Neuronal stem cell (in vitro differentiated cells): Measurements from ENCODE around the gene GPT2.

ENCODE experiments used
- DNase-seq: peaks from one replicate; pipeline ENCODE4 v3.0.0-alpha.2; 2013; ENCODE audit warnings: low spot score
- H2AFZ ChIP-seq: one replicate; pipeline ENCODE4 v1.6.1; 2013; ENCODE audit warnings: mild to moderate bottlenecking, low read length, inconsistent platforms
- H2AK5ac ChIP-seq: 2 replicates; pipeline ENCODE4 v1.6.1; 2013; ENCODE audit warnings: low read depth, mild to moderate bottlenecking, inconsistent platforms, low read length, moderate library complexity, mixed read lengths
- H2BK120ac ChIP-seq: 2 replicates; pipeline ENCODE4 v1.6.1; 2013; ENCODE audit warnings: low read depth, mild to moderate bottlenecking, inconsistent platforms, low read length, moderate library complexity, mixed read lengths
- H2BK12ac ChIP-seq: one replicate; pipeline ENCODE4 v1.6.1; 2013; ENCODE audit warnings: low read length, inconsistent platforms
- H2BK15ac ChIP-seq: 2 replicates; pipeline ENCODE4 v1.6.1; 2013; ENCODE audit warnings: mild to moderate bottlenecking, low read length, inconsistent platforms, mixed read lengths
- H2BK5ac ChIP-seq: one replicate; pipeline ENCODE4 v1.6.1; 2013; ENCODE audit warnings: inconsistent platforms, mild to moderate bottlenecking, low read length, moderate library complexity
- H3K14ac ChIP-seq: one replicate; pipeline ENCODE4 v1.6.1; 2013; ENCODE audit warnings: low read length, inconsistent platforms
- H3K18ac ChIP-seq: 2 replicates; pipeline ENCODE4 v1.6.1; 2013; ENCODE audit warnings: low read length, inconsistent platforms
- H3K23ac ChIP-seq: 2 replicates; pipeline ENCODE4 v1.6.1; 2013; ENCODE audit warnings: low read depth, mild to moderate bottlenecking, mixed read lengths, low read length, inconsistent platforms; ENCODE audit not compliant: poor library complexity
- H3K27ac ChIP-seq: replicated peaks from 3 replicates; pipeline ENCODE4 v1.5.1; 2013; ENCODE audit warnings: low read length, inconsistent platforms
- H3K27me3 ChIP-seq, 3 experiments: 2 replicates each; pipeline ENCODE4 v1.6.1; 2013; ENCODE audit warnings: low read length in 3 of 3, mild to moderate bottlenecking in 2 of 3, inconsistent platforms in 1 of 3, low read depth in 1 of 3, mixed read lengths in 1 of 3, moderate library complexity in 1 of 3; ENCODE audit not compliant: control insufficient read depth in 3 of 3, insufficient read depth in 3 of 3
- H3K36me3 ChIP-seq, 2 donors: replicated peaks in 1 of 2; 2 replicates each; pipeline ENCODE4 v1.6.1; 2013; ENCODE audit warnings: low read length in 2 of 2; ENCODE audit not compliant: control insufficient read depth in 2 of 2, insufficient read depth in 2 of 2
- H3K4ac ChIP-seq: 2 replicates; pipeline ENCODE4 v1.6.1; 2013; ENCODE audit warnings: inconsistent platforms, mild to moderate bottlenecking, low read length, moderate library complexity
- H3K4me1 ChIP-seq, 2 donors: 1 replicate in 1 of 2; 2 replicates in 1 of 2; pipeline ENCODE4 v1.6.1; 2013; ENCODE audit warnings: low read length in 2 of 2, low read depth in 1 of 2; ENCODE audit not compliant: control insufficient read depth in 2 of 2, insufficient read depth in 1 of 2
- H3K4me2 ChIP-seq: one replicate; pipeline ENCODE4 v1.6.1; 2013; ENCODE audit warnings: mild to moderate bottlenecking, low read length, inconsistent platforms; ENCODE audit not compliant: insufficient read depth, poor library complexity, severe bottlenecking
- H3K4me3 ChIP-seq, 2 donors: 2 replicates each; pipeline ENCODE4 v1.5.1; 2013; ENCODE audit warnings: low read length in 2 of 2, mild to moderate bottlenecking in 2 of 2, inconsistent platforms in 1 of 2, moderate library complexity in 1 of 2
- H3K79me1 ChIP-seq: one replicate; pipeline ENCODE4 v1.6.1; 2013; ENCODE audit warnings: low read depth, mild to moderate bottlenecking, inconsistent platforms, low read length, moderate library complexity
- H3K9ac ChIP-seq: one replicate; pipeline ENCODE4 v1.6.1; 2013; ENCODE audit warnings: mild to moderate bottlenecking, low read depth, low read length, inconsistent platforms; ENCODE audit not compliant: poor library complexity
- H3K9me3 ChIP-seq, 2 donors: replicated peaks in 1 of 2; 2 replicates each; pipeline versions ENCODE3 to v1.6.1; 2013; ENCODE audit warnings: low read length in 2 of 2, mild to moderate bottlenecking in 2 of 2, inconsistent platforms in 1 of 2, low read depth in 1 of 2, mixed read lengths in 1 of 2, moderate library complexity in 1 of 2; ENCODE audit not compliant: control insufficient read depth in 2 of 2, insufficient read depth in 1 of 2
- H4K8ac ChIP-seq: one replicate; pipeline ENCODE4 v1.6.1; 2013; ENCODE audit warnings: low read depth, mild to moderate bottlenecking, inconsistent platforms, low read length, moderate library complexity
- H4K91ac ChIP-seq: one replicate; pipeline ENCODE4 v1.6.1; 2013; ENCODE audit warnings: low read length, low read depth, mild to moderate bottlenecking, inconsistent platforms; ENCODE audit not compliant: poor library complexity
- WGBS, 2 donors: extraction: QIAGEN DNeasy Blood & Tissue Kit; methylation state at CpG; one replicate each; pipeline ENCODE4 v1.1.7; 2013; ENCODE audit warnings: missing lambda C conversion rate in 2 of 2, mixed read lengths in 1 of 2; ENCODE audit not compliant: insufficient read length in 2 of 2, insufficient replicate concordance in 1 of 2; ENCODE audit errors: extremely low coverage in 2 of 2; 5-methylcytosine and 5-hydroxymethylcytosine counted together

GPT2 gene

GRCh38 chr16:46908540-46909372, 24.6 kb downstream of the GPT2 start:
- no peak overlapping the region for H2BK120ac ChIP-seq
- no peak overlapping the region for H3K14ac ChIP-seq
- peaks cover 0 to 2% of the 10 kb centered on the region in 2 donors for H3K9me3 ChIP-seq
- H3K9ac ChIP-seq, result no peak overlapping the region
- H3K36me3 ChIP-seq, result peaks cover 38 to 81% of the 10 kb centered on the region in 2 donors
- H3K4me1 ChIP-seq, result peaks cover 0 to 2% of the 10 kb centered on the region in 2 donors
- H3K4me2 ChIP-seq, result no peak overlapping the region
- no peak overlapping the region for H3K4me3 ChIP-seq
- no peak overlapping the region for H2BK12ac ChIP-seq
- DNase-seq, result peak; percentile 80
- H3K27me3 ChIP-seq, result no peaks in the 10 kb centered on the region
- H2AK5ac ChIP-seq, result no peak overlapping the region
- H3K4ac ChIP-seq, result no peak overlapping the region
- WGBS, 2 donors, result no CpG with 5 or more reads among the region's 6 CpGs
- no peak overlapping the region for H4K91ac ChIP-seq
- no peaks in the 10 kb centered on the region for H3K79me1 ChIP-seq
- H3K23ac ChIP-seq, result no peak overlapping the region
- no peak overlapping the region for H2BK15ac ChIP-seq
- no peak overlapping the region for H3K18ac ChIP-seq
- no peak overlapping the region for H3K27ac ChIP-seq
- no peak overlapping the region for H4K8ac ChIP-seq
- no peak overlapping the region for H2BK5ac ChIP-seq
- no peak overlapping the region for H2AFZ ChIP-seq

- no peak overlapping the region for H2BK12ac ChIP-seq
- no peak overlapping the region for H3K4me2 ChIP-seq
- no peak overlapping the region for H2BK120ac ChIP-seq
- no peak overlapping the region for H2AK5ac ChIP-seq
- no peak for DNase-seq
- H4K91ac ChIP-seq, result no peak overlapping the region
- H4K8ac ChIP-seq, result no peak overlapping the region
- no peak overlapping the region for H3K18ac ChIP-seq
- no peak overlapping the region for H2AFZ ChIP-seq
- H3K23ac ChIP-seq, result no peak overlapping the region
- WGBS, 2 donors, result no CpG with 5 or more reads among the region's 3 CpGs
- no peak overlapping the region for H3K14ac ChIP-seq
- peaks cover 0 to 2% (median 0%) of the 10 kb centered on the region in 3 experiments for H3K27me3 ChIP-seq
- no peak overlapping the region for H3K27ac ChIP-seq
- H3K9ac ChIP-seq, result no peak overlapping the region
- H3K36me3 ChIP-seq, result peaks cover 43 to 83% of the 10 kb centered on the region in 2 donors
- peaks cover 0 to 10% of the 10 kb centered on the region in 2 donors for H3K9me3 ChIP-seq
- no peak overlapping the region for H2BK5ac ChIP-seq
- H3K79me1 ChIP-seq, result peaks cover 5% of the 10 kb centered on the region
- H3K4ac ChIP-seq, result no peak overlapping the region
- peaks cover 0 to 2% of the 10 kb centered on the region in 2 donors for H3K4me1 ChIP-seq
- H3K4me3 ChIP-seq, result no peak overlapping the region
- H2BK15ac ChIP-seq, result no peak overlapping the region
Observed at GRCh38 chr16:46911038-46911437, 26.9 kb downstream of the GPT2 start.

GRCh38 chr16:46911650-46912049, 27.5 kb downstream of the GPT2 start:
- no peak overlapping the region for H2BK12ac ChIP-seq
- H2BK120ac ChIP-seq, result no peak overlapping the region
- no peak overlapping the region for H4K8ac ChIP-seq
- H3K4me3 ChIP-seq, result no peak overlapping the region
- H3K23ac ChIP-seq, result no peak overlapping the region
- DNase-seq, result no peak
- H3K79me1 ChIP-seq, result peaks cover 5% of the 10 kb centered on the region
- no peak overlapping the region for H2AFZ ChIP-seq
- no peak overlapping the region for H2BK15ac ChIP-seq
- no peak overlapping the region for H3K18ac ChIP-seq
- H3K4me2 ChIP-seq, result no peak overlapping the region
- H3K27me3 ChIP-seq, result peaks cover 0 to 2% (median 0%) of the 10 kb centered on the region in 3 experiments
- no peak overlapping the region for H3K9ac ChIP-seq
- peaks cover 40 to 81% of the 10 kb centered on the region in 2 donors for H3K36me3 ChIP-seq
- H2AK5ac ChIP-seq, result no peak overlapping the region
- peaks cover 0 to 2% of the 10 kb centered on the region in 2 donors for H3K4me1 ChIP-seq
- no peak overlapping the region for H3K14ac ChIP-seq
- no peak overlapping the region for H2BK5ac ChIP-seq
- H3K27ac ChIP-seq, result no peak overlapping the region
- H4K91ac ChIP-seq, result no peak overlapping the region
- no peak overlapping the region for H3K4ac ChIP-seq
- peaks cover 0 to 10% of the 10 kb centered on the region in 2 donors for H3K9me3 ChIP-seq
- WGBS, 2 donors, result no CpG with 5 or more reads among the region's 4 CpGs

- H2BK12ac ChIP-seq, result no peak overlapping the region
- peaks cover 0 to 17% of the 10 kb centered on the region in 2 donors for H3K4me1 ChIP-seq
- H2AK5ac ChIP-seq, result no peak overlapping the region
- DNase-seq, result no peak
- WGBS, 2 donors, result no CpG with 5 or more reads among the region's 11 CpGs
- H3K79me1 ChIP-seq, result peaks cover 5% of the 10 kb centered on the region
- no peak overlapping the region for H2AFZ ChIP-seq
- no peak overlapping the region for H2BK120ac ChIP-seq
- H4K8ac ChIP-seq, result no peak overlapping the region
- H4K91ac ChIP-seq, result no peak overlapping the region
- H3K9ac ChIP-seq, result peak overlapping the region; percentile 26
- H3K18ac ChIP-seq, result no peak overlapping the region
- H3K27ac ChIP-seq, result no peak overlapping the region
- no peak overlapping the region for H3K4me3 ChIP-seq
- H2BK15ac ChIP-seq, result no peak overlapping the region
- H3K4ac ChIP-seq, result no peak overlapping the region
- peaks cover 40 to 96% of the 10 kb centered on the region in 2 donors for H3K36me3 ChIP-seq
- peak overlapping the region; percentile 56 for H3K23ac ChIP-seq
- H3K14ac ChIP-seq, result no peak overlapping the region
- H3K9me3 ChIP-seq, result peaks cover 0 to 11% of the 10 kb centered on the region in 2 donors
- H3K27me3 ChIP-seq, result peaks cover 0 to 2% (median 0%) of the 10 kb centered on the region in 3 experiments
- H2BK5ac ChIP-seq, result no peak overlapping the region
- H3K4me2 ChIP-seq, result no peak overlapping the region
Observed at GRCh38 chr16:46914556-46915201, 30.5 kb downstream of the GPT2 start.
